ENCODE results near the gene GPN2.

GPN2 gene

GRCh38 chr1:26831546-26832248 lies 58.4 kb downstream of the GPN2 start:
- DNase-seq (ENCODE audit: low read depth) = no peak

GRCh38 chr1:26831059-26831458 lies 59.0 kb downstream of the GPN2 start:
- DNase-seq (ENCODE audit: low read depth) = no peak

DNA sequence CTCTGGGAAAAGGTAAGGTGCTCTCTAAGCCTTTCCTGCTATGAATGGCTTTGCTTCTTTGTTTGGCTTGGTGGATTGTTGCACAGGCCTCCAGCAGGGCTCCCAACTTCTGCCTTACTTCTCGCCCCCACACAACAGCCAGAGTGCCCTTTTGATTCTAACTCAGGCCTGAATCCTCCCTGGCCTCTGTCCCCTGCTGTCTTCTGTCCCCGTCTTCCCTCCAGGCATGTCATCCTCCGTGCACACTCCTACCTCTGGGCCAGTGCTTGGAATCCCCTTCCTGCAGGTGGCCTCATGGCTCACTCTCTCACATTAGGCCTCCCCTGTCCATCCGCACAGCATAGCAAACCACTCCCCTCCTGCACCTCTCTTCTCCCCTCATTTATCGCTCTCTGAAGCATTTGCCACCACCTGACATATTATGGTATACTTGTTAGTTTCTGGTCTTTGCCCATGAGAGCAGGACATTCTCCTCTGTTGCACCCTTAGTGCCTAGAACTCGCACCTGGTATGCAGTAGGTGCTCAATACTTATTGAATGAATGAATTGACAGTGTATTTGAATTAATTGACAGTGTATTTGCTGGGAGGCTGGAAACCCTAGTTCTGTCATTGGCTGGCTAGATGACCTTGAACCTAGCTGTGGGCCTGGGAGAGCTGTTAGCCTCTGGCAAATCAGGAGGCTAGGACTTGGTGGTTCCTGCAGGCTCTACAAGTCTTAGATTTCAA lies 60.7 kb downstream of the GPN2 start:
- DNase-seq (ENCODE audit: low read depth) = no peak

- DNase-seq (ENCODE audit: low read depth) = no peak
Measured at GRCh38 chr1:26828411-26828991, 61.6 kb downstream of the GPN2 start.

GRCh38 chr1:26827663-26828062 lies 62.4 kb downstream of the GPN2 start:
- DNase-seq (ENCODE audit: low read depth) = no peak

GRCh38 chr1:26827106-26827604 lies 62.9 kb downstream of the GPN2 start:
- no peak for DNase-seq (ENCODE audit: low read depth)

- peak; percentile 58 for DNase-seq (ENCODE audit: low read depth)
Measured at GRCh38 chr1:26826261-26827105, 63.6 kb downstream of the GPN2 start, which contains the start of gene ZDHHC18. ZDHHC18 (plus strand) TSS chr1:26826688; CDS start chr1:26826805, 117 bp downstream.
